DND-41 (cell line): ENCODE data around the gene ZCCHC10.
"Not testable (repeated sequence)": the region's sequence is repeated elsewhere in the genome, so short reads cannot be mapped to it uniquely, and the experiment has no call there.

Experiments used
- ATAC-seq: fragments of 200-7000 bp; cut with Tn5 transposase; 3 replicates; pipeline ENCODE4 v1.9.1; 2021; ENCODE audit warnings: low read depth; ENCODE audit not compliant: insufficient read depth
- DNase-seq: peaks from one replicate; pipeline ENCODE4 v3.0.0-alpha.2; 2020
- H2AFZ ChIP-seq: 2 replicates; pipeline ENCODE4 v1.6.0; 2012; ENCODE audit warnings: low read depth, low read length
- H3K27ac ChIP-seq: 2 replicates; pipeline ENCODE4 v1.5.1; 2012; ENCODE audit warnings: low read length, inconsistent platforms
- H3K27me3 ChIP-seq: fragments of 200-600 bp; sonication (generic); 2 replicates; pipeline ENCODE4 v1.6.0; 2012; ENCODE audit warnings: low read length, mild to moderate bottlenecking, inconsistent platforms; ENCODE audit not compliant: insufficient read depth, poor library complexity
- H3K36me3 ChIP-seq: 2 replicates; pipeline ENCODE4 v1.5.1; 2012; ENCODE audit warnings: low read length, inconsistent platforms; ENCODE audit not compliant: insufficient read depth
- H3K4me1 ChIP-seq: 2 replicates; pipeline ENCODE4 v1.5.1; 2012; ENCODE audit warnings: mild to moderate bottlenecking, low read length; ENCODE audit not compliant: insufficient read depth
- H3K4me2 ChIP-seq: 2 replicates; pipeline ENCODE4 v1.6.0; 2012; ENCODE audit warnings: mild to moderate bottlenecking, moderate library complexity, low read length, inconsistent platforms; ENCODE audit not compliant: insufficient read depth
- H3K4me3 ChIP-seq, 2 experiments: fragments of 200-600 bp in 1 of 2; shearing (Covaris generic) in 1 of 2; 2 replicates each; pipeline ENCODE4 v1.5.1; 2012 to 2016; ENCODE audit warnings: inconsistent platforms in 2 of 2, low read length in 2 of 2, mild to moderate bottlenecking in 2 of 2, low read depth in 1 of 2, moderate library complexity in 1 of 2
- H3K79me2 ChIP-seq: 2 replicates; pipeline ENCODE4 v1.6.0; 2012; ENCODE audit warnings: low read length, inconsistent platforms; ENCODE audit not compliant: insufficient read depth
- H3K9ac ChIP-seq: 2 replicates; pipeline ENCODE4 v1.6.0; 2012; ENCODE audit warnings: low read depth, mild to moderate bottlenecking, inconsistent platforms, low read length, moderate library complexity
- H3K9me3 ChIP-seq: 2 replicates; pipeline ENCODE4 v1.5.1; 2012; ENCODE audit warnings: low read length, moderate library complexity, mild to moderate bottlenecking, inconsistent platforms; ENCODE audit not compliant: insufficient read depth, severe bottlenecking
- H4K20me1 ChIP-seq: 2 replicates; pipeline ENCODE4 v1.6.0; 2012; ENCODE audit warnings: low read length; ENCODE audit not compliant: insufficient read depth
- EZH2 ChIP-seq: IDR thresholded peaks from 3 replicates; pipeline ENCODE4 v1.6.1; 2012; ENCODE audit warnings: borderline replicate concordance, low read depth, mild to moderate bottlenecking, moderate library complexity, low read length, inconsistent platforms; ENCODE audit not compliant: severe bottlenecking
- TF ChIP-seq, protein P1 (sequence below): IDR thresholded peaks from 2 replicates; pipeline ENCODE4 v1.5.1; 2012; ENCODE audit warnings: borderline replicate concordance, low read length, moderate library complexity, mild to moderate bottlenecking; ENCODE audit not compliant: poor library complexity, severe bottlenecking; ENCODE audit errors: extremely low read depth

Gene ZCCHC10

DNA sequence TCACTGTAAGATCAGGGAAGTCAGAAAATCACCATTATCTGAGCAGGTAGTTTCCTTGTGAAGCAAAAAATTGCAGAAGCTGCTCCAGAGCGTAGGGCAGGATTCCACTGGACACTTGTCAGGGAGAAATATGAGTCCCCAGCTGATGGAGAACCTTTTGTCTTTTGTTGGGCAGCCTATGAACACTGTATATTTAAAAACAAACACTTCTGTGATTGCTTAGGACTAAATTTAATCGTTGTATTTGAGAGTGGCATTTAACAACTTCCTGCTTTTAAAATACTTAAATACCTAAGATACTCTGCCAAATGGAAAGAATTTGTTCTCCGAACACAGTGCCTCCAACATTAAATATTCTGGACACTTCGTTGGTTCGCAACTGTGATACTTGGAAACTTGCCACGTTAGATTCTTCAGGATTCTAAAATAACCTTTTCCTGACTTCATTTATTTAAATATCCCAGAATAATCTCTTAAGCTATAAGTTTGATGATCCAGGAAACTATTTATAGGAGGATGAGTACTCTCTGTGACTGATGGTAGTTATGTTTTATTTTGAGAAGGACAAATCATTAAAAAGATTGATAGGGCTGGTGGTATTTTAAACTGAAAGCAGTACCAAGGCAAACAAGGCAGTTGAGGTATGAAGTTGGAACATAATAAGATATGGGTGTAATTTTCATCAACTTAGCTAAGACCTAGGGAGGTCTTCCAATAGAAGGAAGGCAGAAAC, 22.8 kb upstream of the ZCCHC10 start:
- Histone ChIP-seq H4K20me1 (peaks cover 18% of the 10 kb centered on the region), H3K4me2 (no peak overlapping the region), H2AFZ (no peak overlapping the region), H3K79me2 (peaks cover 40% of the 10 kb centered on the region), H3K27me3 (no peaks in the 10 kb centered on the region), H3K9ac (no peak overlapping the region), H3K4me3 (no peak overlapping the region), H3K9me3 (no peaks in the 10 kb centered on the region), H3K27ac (no peak overlapping the region), H3K36me3 (peaks cover 11% of the 10 kb centered on the region; the same call in 1 of the 2 replicates), H3K4me1 (peaks cover 26% of the 10 kb centered on the region)
- no peak for DNase-seq
- no peak for ATAC-seq
- no peak for TF ChIP-seq EZH2
- TF ChIP-seq, protein P1, sequence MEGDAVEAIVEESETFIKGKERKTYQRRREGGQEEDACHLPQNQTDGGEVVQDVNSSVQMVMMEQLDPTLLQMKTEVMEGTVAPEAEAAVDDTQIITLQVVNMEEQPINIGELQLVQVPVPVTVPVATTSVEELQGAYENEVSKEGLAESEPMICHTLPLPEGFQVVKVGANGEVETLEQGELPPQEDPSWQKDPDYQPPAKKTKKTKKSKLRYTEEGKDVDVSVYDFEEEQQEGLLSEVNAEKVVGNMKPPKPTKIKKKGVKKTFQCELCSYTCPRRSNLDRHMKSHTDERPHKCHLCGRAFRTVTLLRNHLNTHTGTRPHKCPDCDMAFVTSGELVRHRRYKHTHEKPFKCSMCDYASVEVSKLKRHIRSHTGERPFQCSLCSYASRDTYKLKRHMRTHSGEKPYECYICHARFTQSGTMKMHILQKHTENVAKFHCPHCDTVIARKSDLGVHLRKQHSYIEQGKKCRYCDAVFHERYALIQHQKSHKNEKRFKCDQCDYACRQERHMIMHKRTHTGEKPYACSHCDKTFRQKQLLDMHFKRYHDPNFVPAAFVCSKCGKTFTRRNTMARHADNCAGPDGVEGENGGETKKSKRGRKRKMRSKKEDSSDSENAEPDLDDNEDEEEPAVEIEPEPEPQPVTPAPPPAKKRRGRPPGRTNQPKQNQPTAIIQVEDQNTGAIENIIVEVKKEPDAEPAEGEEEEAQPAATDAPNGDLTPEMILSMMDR: no peak

DNA sequence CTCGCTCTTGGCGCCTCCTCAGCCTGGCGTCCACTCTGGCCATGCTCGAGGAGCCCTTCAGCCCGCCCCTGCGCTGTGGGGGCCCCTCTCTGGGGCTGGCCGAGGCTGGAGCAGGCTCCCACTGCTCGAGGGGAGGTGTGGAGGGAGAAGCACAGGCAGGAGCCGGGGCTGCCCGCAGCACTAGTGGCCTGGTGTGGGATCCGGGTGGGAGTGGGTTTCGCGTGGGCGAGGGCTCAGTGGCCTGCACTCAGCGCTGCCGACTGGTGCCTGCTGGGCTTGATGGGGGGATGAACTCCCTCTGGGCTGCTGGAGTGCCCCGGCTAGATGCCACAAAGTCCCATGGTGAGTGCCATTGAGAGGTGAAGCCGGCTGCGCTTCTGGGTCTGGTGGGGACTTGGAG, 21.1 kb upstream of the ZCCHC10 start:
- Histone ChIP-seq H2AFZ (no peak overlapping the region), H3K9ac (no peak overlapping the region)

DNA sequence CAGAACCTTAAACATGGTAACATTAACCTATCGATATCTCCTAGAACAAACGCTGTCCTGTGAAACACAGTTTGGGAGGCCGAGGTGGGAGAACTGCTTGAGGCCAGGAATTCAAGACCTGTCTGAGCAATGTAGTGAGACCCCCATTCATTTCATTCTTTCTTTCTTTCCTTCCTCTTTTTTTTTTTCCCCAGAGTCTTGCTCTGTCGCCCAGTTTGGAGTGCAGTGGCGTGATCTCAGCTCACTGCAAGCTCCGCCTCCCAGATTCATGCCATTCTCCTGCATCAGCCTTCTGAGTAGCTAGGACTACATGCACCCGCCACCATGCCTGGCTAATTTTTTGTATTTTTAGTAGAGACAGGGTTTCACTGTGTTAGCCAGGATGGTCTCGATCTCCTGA, 20.2 kb upstream of the ZCCHC10 start:
- not testable (repeated sequence) for H3K9me3 ChIP-seq, H3K4me2 ChIP-seq, H3K36me3 ChIP-seq, H3K4me3 ChIP-seq, H3K27me3 ChIP-seq, H3K27ac ChIP-seq, DNase-seq, H3K9ac ChIP-seq, ATAC-seq, H2AFZ ChIP-seq, H4K20me1 ChIP-seq
- peaks cover 10% of the 10 kb centered on the region for H3K4me1 ChIP-seq
- H3K79me2 ChIP-seq: peaks cover 16% of the 10 kb centered on the region

More for the DNA sequence above, 21.1 kb upstream of the ZCCHC10 start:
- Histone ChIP-seq H3K36me3 (peaks cover 5% of the 10 kb centered on the region; the same call in 1 of the 2 replicates), H3K27me3 (no peaks in the 10 kb centered on the region), H3K27ac (no peak overlapping the region), H3K9me3 (no peaks in the 10 kb centered on the region), H4K20me1 (peaks cover 1% of the 10 kb centered on the region), H3K79me2 (peaks cover 23% of the 10 kb centered on the region), H3K4me1 (peaks cover 10% of the 10 kb centered on the region), H3K4me2 (no peak overlapping the region), H3K4me3 (no peak overlapping the region)
- no peak for ATAC-seq
- DNase-seq: no peak
- TF ChIP-seq, protein P1: no peak
- TF ChIP-seq EZH2: no peak

DNA sequence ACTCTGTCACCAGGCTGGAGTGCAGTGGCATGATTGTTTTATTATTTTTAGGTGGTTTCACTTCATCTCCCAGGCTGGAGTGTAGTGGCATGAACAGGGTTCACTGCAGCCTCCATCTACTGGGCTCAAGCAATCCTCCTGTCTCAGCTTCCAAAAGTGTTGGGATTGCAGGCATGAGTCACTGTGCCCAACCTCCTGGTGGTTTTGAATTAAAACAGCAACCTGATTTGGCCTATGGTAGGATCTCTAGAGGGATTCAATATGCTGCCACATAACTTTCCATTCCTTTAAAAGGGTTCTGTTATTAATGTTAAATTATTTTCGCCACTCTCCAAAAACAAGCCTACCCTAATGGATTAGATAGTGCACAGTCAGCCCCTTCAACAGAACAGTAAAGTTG, 15.6 kb upstream of the ZCCHC10 start:
- no peak for ATAC-seq
- no peak for TF ChIP-seq EZH2
- TF ChIP-seq, protein P1: no peak
- Histone ChIP-seq H3K27ac (no peak overlapping the region), H3K9ac (no peak overlapping the region), H3K4me1 (no peaks in the 10 kb centered on the region), H3K79me2 (no peaks in the 10 kb centered on the region), H3K4me2 (no peak overlapping the region), H3K36me3 (no peaks in the 10 kb centered on the region), H3K4me3 (no peak overlapping the region), H4K20me1 (no peaks in the 10 kb centered on the region), H3K9me3 (no peaks in the 10 kb centered on the region), H2AFZ (no peak overlapping the region), H3K27me3 (no peaks in the 10 kb centered on the region)
- no peak for DNase-seq
